HG03095 (cell line): Measurements from ENCODE around the gene KIF5C.

ENCODE experiments used
- ATAC-seq: cut with Tn5 transposase; IDR thresholded peaks from one replicate; pipeline ENCODE4 v1.9.1; 2021; ENCODE audit warnings: moderate library complexity; ENCODE audit not compliant: unreplicated experiment

Gene KIF5C

GRCh38 chr2:149038442-149039212 lies 163.6 kb downstream of the KIF5C start, which contains the start of gene LYPD6B:
Gene LYPD6B (plus strand): TSS chr2:149038699. CDS start chr2:149130949, 92,250 bp downstream.
- ATAC-seq = peak; percentile 68

DNA sequence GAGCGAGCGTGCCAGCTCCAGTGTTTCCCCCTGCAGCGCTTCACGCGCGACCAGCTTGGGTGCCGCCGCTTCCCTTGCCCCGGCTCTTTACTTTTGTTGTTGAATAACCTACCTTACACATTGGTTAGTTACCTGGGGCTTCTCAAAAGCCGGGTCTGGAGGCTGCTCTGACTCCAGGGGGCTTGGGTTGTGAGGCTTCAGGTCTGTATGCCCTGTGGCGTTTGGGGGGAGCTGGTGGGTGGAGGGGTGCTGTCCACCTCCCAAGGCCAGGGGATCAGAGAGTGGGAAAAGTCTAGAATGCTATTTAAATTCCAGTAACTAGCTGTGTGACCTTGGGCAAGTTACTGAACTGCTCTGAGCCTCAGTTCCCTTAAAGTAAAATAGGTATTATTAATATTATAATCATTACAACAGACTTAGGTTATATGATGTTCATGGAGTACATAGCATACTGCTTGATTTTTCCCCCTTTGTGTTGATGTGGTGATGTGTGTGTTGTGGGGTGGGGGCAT lies 164.2 kb downstream of the KIF5C start:
- no peak for ATAC-seq

- ATAC-seq = no peak
Measured at GRCh38 chr2:149040451-149040850, 165.4 kb downstream of the KIF5C start.

DNA sequence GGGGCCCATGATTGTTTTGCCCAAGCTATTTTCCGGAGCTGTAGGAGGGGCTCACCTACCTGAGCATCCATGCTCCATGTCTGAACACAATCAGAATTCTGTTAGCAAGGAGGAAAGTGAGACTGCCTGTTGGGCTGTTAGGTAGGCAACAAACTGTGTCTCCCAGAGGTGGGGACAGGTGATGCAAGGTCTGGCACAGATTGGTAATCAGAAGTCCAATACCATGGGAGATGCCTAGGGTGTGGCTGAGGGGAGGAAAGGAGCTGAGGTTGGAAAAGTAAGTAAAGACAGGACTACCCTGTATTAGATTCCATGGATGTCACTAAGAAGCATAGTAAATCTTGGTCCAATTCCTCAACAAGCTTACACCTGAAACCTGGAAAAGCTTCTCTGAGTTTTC lies 166.5 kb downstream of the KIF5C start:
- ATAC-seq = no peak

DNA sequence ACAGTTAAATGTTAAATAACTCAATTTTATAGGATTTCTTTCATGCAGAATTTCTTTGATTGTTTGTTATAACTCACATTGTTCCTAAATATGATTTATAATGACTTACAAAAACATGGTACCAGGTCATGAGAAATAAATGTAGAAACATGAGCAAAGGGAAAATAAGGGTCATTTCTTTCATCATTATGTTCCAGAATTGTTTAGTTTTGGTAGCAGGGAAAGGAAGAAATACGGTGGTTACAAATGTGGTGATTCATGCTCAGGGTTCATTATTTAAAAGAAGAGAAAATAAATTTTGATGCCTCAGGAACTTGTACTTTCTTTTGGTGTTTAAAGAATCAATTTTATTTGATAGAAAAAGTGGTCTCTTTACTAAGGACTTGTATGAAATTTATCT lies 167.9 kb downstream of the KIF5C start:
- no peak for ATAC-seq

DNA sequence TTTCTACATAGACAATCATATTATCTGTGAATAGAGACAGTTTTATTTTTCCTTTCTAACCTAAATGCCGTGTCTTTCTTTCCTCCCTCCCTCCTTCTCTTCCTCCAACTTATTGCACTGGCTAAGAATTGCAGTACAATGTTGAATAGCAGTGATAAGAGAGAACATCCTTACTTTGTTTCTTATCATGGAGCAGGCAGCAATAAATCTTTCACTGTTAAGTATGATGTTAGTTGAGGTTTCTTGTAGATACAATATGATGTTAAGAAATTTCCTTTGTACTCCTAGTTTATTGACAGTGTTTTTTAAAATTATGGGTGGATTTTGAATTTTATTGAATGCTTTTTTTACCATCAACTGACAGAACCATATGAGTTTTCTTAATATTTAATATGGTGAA lies 169.5 kb downstream of the KIF5C start:
- ATAC-seq = no peak

DNA sequence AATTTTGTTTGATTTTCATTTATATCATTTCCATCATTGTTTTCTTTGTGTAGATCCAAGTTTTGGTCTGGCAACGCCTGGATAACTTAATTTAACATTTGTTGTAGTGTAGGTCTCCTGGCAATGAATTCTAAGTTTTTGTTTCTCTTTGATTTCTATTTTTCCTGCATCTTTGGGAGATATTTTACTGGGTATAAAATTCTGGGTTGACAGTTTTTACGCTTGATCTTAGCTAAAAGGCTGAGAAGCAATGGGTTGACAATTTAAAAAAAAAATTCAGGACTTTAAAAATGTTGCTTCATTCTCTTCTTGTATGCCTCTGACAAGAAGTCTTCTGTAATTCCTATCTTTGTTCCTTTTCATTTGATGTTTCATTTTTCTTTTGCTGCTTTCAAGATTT lies 172.1 kb downstream of the KIF5C start:
- ATAC-seq = no peak

GRCh38 chr2:149049142-149049541 lies 174.1 kb downstream of the KIF5C start:
- no peak for ATAC-seq

GRCh38 chr2:149050188-149050587 lies 175.2 kb downstream of the KIF5C start:
- peak; percentile 90 for ATAC-seq

DNA sequence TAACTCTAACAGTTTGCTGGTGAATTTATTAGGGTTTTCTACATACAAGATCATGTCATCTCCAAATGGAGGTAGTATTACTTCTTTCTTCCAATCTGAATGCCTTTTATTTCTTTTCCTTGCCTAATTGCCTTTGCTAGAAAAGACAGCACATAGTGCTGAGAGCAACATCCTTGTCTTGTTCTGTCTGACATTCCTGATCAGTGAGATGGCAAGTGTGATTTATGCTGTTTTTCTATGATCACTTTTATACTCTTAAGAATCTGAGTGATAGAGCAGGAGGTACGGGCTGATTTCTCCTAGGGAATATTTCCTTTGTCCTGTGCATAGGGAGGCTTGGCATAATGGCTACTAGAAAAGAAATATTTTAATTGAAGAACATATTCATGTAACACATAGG lies 180.7 kb downstream of the KIF5C start:
- ATAC-seq = no peak

DNA sequence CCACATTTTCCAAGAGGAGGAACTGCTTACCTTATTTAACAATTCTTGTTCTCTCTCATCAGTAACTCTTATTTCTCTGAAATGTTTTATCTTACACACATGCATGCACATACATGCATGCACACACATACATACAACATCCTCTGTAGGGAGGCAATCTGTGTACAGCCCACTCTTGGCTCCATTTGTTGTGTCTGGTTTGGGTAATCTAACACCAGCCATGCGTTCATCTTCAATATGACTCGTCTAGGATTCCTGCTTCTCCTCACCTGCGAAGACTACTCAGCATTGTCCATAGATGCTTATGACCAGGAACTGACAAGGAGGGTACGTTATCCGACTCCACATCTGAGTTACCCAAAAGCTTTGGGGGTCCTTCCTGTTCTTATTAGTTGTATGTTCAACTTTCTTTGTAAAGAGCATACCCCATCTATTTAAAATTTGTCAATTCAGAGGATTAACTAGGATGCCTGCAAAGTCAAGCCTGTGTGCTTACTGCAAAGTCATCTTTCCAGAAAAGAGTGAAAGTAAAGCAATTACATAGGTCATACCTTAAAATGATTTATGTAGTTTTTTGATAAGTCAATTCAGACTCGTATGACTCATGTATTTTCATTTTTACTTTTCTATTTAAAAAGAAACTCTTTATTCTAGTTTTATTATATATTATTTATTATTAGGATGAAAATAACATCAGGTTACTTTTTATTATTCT lies 181.7 kb downstream of the KIF5C start:
- ATAC-seq = no peak

DNA sequence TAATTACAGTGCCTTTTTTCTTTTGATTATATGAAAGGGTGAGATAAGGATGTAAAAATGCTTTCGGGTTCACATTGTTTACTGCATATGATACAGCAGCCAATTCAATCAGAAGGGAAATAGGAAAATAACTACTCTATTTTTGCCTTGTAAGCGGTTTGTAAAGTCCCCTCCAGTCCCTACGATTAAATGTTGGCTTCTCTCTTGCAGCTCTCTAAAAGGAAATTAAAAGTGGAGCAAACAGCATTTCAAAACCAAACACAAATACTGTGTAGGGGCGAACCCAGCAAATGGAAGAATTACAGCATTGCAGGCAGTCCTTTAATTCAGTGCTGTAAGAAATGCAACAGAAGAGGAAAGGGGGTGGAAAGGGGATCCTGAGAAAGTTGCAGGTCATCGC lies 182.4 kb downstream of the KIF5C start:
- ATAC-seq = no peak

DNA sequence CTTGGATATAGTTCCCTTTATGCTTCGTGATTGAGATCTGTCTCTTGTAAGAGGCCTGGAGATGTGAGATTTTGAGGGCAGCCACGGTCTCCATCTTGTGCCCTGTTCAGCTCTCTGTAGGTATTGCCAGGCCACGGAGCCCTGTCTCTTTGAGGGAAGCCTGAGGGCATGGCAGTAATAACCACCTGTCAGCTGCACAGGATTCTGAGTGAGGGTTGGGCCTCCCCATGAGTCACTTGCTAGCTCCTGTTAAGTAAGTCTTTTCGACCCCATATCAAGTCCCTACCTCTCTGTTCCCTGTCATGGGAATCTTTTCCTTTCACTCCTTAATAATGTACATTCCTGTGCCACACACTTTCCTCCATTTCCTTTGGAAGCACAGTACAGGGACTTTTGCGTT lies 183.9 kb downstream of the KIF5C start:
- no peak for ATAC-seq

DNA sequence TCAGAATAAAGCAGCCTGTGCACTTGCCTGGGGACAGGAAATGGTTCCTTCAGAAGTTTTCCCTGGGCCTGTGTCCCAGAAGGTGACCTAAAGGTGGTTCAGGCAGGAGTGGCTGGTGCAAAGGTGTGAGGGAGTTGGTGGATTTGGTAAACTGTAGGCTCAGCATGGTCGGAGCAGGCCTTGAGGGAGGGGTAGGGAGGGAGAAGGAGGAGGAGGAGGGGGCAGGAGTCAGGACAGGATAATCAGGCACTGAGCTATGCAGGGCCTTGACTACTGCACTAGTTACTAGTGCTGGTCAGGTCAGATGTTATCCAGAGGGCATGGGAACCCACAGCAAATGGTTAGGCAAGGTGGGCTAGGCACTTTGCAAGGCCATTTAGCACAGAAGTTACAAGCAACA lies 184.8 kb downstream of the KIF5C start:
- ATAC-seq = no peak

GRCh38 chr2:149061133-149061745 lies 186.2 kb downstream of the KIF5C start:
- no peak for ATAC-seq

- no peak for ATAC-seq
Measured at GRCh38 chr2:149062531-149062930, 187.5 kb downstream of the KIF5C start.

GRCh38 chr2:149063177-149063576 lies 188.2 kb downstream of the KIF5C start:
- ATAC-seq = no peak

- no peak for ATAC-seq
Measured at GRCh38 chr2:149064365-149064841, 189.4 kb downstream of the KIF5C start.

DNA sequence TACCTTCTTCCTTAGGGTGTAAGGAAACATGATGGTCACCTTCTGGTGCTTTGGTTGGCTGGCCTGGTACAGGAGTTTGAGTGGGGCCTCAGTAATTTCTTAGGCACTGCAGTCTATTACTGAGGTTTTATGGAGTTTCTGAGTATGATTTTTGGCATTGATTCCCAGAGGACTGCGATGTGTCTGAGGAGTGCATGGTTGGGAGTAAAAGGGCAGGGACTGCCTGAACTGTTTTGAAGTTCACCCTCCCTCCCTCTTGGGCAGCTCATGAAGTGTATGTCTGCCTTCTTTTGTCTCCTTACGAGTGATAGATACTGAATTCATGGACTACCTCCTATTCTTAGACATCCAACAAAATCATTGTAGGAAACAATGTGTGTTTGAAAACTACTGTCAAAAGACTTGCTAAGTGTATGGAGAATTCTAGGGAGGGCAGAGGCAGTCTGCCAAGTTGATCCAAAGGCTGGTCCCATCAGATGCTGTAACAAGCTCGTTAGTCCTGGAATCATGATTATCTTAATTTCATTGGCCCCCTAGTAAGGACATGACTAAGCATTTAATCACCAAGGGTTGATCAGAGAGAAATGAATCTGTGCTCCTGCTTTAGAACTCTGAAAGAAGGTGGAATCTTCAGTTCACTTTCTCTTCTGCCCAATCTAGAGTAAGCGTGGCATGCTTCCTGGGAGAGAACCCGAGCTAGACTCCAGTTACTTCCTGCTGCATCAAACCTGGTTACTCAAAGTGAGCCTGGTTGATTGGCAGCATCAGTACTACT lies 190.0 kb downstream of the KIF5C start:
- no peak for ATAC-seq

- ATAC-seq = no peak
Measured at GRCh38 chr2:149068225-149068995, 193.4 kb downstream of the KIF5C start.
